ENCODE data around the gene PHOSPHO2.
A peak's percentile ranks its signal among the peaks of the same experiment; 100 is the strongest.

The PHOSPHO2 gene

DNA sequence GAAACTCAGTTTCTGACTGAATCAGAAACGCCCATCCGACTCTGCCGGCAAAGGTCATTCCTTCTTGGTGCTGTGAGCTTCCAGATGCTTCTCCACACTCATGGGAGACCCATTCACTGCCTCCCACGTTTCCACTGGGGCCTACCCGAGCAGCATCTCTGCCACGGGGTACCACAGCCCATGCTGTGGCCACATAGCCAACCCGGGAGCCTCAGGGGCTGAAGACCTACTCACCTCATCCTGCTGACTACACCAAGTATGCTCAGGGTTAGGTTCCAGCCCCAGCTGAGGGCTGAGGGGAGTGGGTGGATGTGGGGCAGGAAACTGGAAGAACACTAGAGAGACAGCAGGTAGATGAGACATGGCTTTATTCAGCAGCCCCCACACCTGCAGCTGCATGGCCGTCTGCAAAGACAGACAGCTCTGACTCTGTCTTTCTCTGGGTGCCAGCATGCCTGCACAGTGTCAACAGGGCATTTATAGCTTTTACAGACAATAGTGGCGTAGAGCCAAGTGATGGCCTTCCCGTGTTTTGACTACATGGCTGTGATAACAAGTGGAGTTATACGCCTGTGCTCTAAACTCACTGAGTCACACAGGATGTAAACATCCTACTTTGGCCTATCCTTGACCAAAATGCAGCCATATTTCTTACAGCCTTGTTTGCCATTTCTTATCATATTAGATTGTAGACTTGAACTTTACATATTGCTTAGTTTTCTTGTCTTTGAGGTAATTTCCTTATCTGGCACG is 22.8 kb downstream of the PHOSPHO2 start:
- DNase-seq, result peak in 1 of 14 donors; percentile 19

DNA sequence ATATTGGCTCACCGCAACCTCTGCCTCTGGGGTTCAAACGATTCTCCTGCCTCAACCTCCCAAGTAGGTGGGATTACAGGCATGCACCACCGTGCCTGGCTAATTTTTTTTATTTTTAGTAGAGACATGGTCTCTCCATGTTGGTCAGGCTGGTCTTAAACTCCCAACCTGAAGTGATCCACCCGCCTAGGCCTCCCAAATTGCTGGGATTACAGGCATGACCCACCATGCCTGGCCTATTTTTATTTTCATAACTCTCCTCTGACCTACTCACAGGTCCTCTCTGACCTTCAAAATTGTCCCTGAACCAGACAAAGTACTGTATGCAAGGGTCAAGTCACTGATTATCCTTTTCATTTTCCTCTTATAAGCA is 23.4 kb downstream of the PHOSPHO2 start:
- no peak for DNase-seq

DNA sequence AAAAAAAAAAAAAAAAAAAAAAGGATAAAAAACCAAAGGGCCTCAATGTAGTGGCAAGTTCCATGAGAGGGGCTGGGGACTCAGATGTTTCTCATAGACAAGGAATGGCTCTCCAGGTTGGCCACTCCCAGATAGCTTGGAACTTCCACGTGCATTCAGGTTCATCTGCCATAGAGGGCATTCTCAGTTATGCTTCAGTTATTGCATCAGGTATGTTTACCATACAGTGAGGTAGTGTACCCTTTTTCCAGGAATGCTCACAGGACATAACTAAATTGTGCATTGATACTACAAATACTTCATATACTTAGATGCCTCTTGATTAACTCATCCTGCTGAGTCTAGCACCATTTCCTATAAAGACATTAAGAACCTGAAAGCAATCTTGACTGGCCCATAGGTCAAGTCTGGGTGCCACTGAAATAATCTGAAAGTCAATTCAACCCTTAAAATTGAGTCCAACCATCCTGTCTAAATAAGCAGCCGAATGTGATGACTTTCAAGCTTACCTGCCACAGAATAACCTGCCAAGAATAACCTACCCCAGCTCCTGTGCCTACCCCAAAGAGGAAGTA is 24.7 kb downstream of the PHOSPHO2 start:
- no peak for DNase-seq

DNA sequence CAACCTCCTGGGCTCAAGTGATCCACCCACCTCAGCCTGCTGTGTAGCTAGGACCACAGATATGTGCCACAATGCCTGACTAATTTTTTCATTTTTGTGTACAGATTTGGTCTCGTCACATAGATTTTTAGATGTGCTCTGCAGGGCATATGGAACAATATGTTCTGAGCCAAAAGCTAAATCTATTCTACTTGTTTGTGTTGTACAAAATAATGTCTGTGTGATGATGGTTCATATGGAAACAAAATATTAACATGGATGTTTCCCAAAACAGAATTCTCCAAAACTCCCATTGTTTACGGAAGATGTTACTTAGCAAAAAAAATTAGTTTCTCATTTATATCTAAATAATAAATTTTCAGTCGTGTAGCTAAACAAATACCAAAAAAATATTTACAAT is 26.7 kb downstream of the PHOSPHO2 start:
- no peak for DNase-seq

DNA sequence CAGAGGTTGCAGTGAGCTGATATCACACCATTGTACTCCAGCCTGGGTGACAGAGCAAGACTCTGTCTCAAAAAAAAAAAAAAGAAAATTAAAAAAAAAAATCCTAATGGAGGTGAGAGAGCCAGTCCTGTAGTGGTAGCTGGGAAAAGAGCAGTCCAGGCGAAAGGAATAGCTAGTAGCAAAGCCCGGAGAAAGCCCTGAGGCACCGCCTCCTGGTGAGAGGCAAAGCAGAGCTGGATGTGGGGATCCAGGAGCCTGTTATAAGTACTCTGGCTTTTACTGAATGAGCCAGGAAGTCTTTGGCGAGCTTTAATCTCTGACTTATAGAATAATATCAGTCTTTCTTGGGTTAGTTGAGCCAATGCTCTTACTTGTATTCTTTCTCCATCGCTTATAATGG is 32.8 kb downstream of the PHOSPHO2 start:
- no peak for DNase-seq

DNA sequence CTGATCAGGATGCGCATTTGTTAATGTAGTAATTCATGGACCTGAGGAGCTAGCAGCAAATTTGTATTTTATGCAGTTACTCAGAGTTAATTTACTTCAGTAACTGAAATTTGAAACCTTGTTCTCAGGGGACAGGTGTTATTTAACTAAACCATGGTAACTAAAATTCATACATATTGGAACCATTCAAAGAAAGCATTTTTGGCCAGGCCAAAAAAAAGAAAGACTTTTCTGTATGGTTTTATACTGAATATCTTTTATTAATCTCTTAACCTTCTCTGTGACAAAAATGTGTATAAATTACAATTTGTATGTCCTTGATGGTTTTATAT is 35.0 kb downstream of the PHOSPHO2 start:
- no peak for DNase-seq

DNA sequence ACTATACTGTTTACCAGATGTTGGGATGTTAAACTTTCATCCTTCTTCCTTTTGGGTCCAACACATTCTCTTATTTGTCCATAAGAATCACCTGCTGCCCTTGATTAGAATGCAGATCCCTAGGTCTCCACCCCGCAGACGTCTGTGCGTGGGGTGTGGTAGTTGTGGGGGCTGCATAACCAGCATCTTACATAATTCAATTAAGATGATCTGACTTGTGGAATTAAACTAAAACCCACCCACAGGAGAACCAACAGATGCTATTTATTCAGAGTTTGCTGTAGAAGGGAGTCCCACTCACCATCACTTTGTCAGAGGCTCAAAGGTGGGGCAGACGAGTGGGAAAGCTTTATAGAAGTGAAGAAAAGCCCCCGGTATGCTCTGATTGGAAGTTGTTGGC is 37.8 kb downstream of the PHOSPHO2 start:
- no peak for DNase-seq

DNA sequence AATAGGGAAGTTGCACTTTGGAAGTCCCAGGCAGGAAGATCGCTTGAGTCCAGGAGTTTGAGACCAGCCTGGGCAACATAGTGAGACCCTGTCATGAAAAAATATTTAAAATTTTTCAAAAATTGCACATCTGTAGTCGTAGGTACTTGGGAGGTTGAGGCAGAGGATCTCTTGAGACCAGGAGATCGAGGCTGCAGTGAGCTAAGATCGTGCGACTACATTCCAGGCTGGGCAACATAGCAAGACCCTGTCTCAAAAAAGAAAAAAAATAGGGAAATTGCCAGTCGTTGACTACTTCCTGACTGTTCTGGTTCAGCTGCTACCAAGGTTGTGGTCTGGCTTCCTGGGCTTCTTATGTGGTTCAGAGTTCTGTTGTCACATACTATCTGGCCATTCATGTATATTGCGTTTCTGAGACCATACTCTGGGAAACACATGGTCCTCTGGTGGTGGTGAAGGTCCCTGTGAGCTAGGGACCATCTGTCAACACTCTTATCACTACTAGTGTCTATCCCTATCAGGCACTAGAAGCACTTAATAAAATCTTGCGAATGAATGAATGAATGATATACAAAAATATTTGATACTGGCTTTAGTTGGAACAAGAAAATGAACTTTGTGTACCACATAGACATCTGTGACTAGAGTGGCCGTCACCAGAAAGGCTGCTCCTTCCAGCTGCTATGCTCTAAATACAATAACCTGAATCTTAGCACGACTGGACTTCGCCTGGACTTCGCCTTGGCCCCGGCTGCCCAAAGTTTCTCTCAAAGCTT is 38.5 kb downstream of the PHOSPHO2 start:
- no peak for DNase-seq

DNA sequence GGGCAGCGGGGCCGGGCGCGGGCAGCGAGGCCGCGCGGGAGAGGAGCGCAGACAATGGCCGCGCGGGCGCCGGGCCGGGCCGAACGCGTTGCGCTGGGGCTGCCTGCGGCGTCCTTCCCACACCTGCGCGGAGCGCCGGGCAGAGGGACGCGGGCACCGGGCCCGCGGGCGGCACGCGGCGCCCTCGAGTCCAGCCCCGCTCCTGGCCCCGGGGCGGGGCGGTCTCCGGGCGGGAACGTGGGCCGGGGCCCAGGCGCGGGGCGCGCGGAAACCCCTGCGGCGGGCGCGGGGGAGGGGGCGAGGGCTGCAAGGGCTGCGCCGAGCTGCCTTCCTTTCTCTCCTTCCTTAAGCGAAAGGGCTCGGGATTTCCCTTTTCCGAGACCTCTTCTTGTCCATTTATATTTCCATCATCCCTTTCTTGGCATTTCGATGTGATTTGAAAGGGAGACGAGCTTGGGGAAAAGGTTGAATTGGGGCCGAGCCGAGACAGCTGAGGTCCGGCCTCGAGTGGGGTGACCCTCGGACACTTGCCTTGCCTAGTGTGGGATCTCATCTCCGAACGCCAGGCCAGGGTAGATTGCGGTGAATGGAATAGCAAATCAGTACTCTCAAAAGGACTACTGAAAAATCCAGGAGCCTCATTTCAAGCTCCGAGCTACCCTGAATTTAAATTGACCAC is 40.0 kb downstream of the PHOSPHO2 start:
- DNase-seq, result peak in 3 of 14 donors; percentile 2 to 61 (median 18)

DNA sequence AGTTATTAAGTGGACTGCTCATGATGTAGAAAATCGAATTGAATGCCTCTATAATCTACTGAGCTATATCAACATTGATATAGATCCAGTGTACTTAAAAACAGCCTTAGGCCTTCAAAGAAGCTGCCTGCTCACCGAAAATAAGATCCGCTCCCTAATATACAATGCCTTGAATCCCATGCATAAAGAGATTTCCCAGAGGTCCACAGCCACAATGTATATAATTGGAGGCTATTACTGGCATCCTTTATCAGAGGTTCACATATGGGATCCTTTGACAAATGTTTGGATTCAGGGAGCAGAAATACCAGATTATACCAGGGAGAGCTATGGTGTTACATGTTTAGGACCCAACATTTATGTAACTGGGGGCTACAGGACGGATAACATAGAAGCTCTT is 41.4 kb downstream of the PHOSPHO2 start:
- no peak for DNase-seq

DNA sequence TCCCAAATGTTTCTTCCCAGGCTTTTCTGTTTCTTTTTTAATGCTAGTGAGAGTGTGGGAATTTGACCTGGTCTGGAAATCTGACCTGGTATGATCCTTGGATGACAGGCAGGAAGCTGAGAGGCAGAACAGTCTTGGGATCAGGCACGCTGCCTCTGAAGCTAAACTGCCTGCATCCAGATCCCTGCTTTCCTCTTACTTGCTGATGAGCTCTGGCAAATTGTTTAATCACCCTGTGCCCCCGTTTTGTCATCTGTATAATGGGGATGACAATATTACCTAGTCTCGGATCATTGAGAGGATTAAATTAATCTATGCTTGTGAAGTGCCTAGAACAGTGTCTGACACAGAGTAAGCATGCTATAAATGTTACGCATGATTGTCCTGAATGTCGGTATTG is 42.6 kb downstream of the PHOSPHO2 start:
- no peak for DNase-seq

DNA sequence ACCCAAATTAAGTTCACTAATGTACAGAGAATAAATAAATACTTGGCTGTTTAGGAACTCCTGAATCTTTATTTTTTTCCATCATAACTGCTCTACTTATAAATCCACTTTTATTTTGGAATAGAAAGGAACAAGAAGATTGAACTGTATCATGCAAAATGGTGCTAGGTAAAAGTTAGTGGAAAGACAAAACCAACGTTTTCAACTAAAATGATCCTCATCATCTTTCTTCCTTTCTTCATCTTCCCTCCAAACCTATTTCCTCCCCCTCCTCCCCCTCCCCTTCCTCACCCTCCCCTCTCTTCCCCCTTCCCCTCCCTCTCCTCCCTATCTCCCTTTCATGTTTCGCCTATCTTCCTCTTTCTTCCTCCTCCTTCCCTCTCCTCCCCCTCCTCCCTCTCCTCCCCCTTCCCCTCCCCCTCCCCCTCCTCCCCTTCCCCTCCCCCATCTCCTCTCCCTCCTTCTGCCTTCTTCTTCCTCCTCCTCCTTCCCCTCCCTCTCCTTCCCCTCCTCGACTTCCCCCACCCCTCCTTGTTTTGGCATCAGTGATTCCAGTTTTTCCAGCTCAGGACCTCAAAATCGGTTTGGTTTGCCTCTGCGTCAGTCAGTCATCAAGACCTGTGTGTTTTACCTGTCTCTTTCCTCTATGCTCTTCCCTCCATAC is 44.4 kb downstream of the PHOSPHO2 start:
- no peak for DNase-seq

DNA sequence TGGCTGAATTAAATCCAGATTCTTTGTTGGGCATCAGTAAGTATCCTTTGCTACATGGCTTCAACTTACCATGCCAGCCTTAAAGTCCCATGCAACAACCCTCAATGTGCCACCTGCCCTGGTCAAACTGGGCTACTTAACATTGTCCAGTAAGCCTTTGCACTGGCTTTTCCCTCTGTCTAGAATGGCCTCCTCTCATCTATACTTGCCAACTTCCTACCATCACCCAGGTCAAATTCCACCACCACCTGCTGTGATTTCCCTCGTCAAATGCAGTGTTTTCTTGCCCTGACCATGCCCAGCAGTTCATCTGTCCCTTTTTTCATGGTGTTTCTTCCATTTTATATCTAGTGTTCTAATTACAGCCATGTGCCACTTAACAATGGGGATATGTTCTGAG is 45.1 kb downstream of the PHOSPHO2 start:
- DNase-seq, result no peak

DNA sequence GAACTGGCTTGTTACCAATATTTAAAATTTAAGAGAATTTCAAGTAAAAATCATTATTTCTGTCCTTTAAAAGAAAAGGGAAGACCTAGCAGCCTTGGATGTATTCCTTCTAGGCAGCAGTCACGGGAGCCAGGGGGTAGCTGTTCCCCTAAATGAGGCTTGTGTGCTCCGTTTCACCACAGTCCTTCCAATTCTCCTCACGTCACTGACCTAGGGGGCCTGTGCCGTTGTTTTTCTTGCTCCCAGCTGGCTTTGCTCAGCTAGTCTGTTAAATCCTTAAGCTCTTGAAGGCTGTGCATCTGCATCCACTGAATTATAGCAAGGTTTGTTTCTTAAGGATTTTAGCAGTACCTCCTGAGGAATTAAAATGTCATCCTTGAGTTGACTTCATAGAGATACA is 49.3 kb downstream of the PHOSPHO2 start:
- DNase-seq, result peak in 3 of 14 donors; percentile 4 to 34 (median 20)

DNA sequence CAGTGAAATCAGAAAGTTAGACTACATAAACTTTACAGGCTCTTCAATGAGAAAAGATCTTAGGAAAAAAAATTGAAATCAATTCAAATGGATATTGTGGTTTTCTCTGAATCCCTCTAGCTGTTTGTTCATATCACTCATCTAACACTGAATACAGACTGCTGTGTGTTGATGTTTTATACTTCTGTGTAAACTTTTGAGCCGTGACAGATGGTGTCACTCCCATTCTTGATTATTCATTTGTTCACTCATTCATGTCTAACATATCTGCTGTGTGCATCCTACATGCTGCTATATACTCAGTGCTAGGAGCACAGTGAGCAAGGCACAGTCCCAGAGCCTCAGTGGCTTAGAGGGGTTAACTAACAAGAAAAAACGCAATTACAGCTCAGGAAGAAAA is 52.0 kb downstream of the PHOSPHO2 start:
- DNase-seq, result no peak

DNA sequence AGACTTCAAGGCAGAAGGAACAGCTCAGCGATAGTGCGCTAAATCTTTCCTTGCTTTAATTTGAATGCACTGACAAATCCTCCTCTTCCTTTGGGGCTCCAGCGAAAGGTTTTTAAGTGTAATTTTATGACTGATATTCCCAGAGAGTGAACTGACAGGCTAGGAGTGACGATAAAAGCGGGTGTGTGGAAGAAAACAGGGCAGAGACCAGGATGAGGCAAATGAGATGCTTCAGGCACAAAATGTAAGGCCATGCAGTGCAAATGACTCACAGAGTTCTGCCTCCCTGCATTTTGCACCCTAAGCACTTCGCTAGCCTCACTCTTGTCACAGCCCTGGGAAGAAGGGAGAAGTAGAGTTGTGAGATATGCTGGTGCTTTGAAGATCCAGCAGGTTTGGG is 54.0 kb downstream of the PHOSPHO2 start:
- DNase-seq, result no peak
